HepG2 (cell line): ENCODE results near the gene MTA1. TPM values are rescaled to one million over a fixed set of nuclear protein-coding genes. Genes with fewer than 3 reads are reported as not detected.

Source experiments
- CREB1 ChIP-seq, 2 experiments: fragments of 450-650 bp in 1 of 2; IDR thresholded peaks; 2 replicates each; pipeline ENCODE4 v1.6.1; 2016 to 2017; ENCODE audit warnings: control low read depth in 1 of 2, mild to moderate bottlenecking in 1 of 2, missing compliant biosample characterization in 1 of 2, missing genetic modification characterization in 1 of 2
- FOSL2 ChIP-seq: sonication (generic); formaldehyde crosslinking; IDR thresholded peaks from 2 replicates; pipeline ENCODE4 v1.4.0; 2020; ENCODE audit warnings: missing genetic modification reagents
- HMGXB4 ChIP-seq, 2 experiments: sonication (generic) in 1 of 2; formaldehyde crosslinking in 1 of 2; IDR thresholded peaks; 2 replicates each; pipeline versions ENCODE4 v1.4.0 to v1.6.1; 2018 to 2020; ENCODE audit warnings: missing genetic modification reagents in 2 of 2, borderline replicate concordance in 1 of 2, low read depth in 1 of 2, mild to moderate bottlenecking in 1 of 2, missing biosample characterization in 1 of 2
- MYC ChIP-seq: sonication (generic); formaldehyde crosslinking; IDR thresholded peaks from 2 replicates; pipeline ENCODE4 v1.9.0; 2021; ENCODE audit warnings: missing genetic modification reagents, borderline replicate concordance
- NFATC3 ChIP-seq: sonication (generic); formaldehyde crosslinking; IDR thresholded peaks from 2 replicates; pipeline ENCODE4 v1.5.1; 2020; ENCODE audit warnings: mild to moderate bottlenecking, missing genetic modification reagents
- NKX3-1 ChIP-seq: sonication (generic); formaldehyde crosslinking; IDR thresholded peaks from 2 replicates; pipeline ENCODE4 v1.5.0; 2020; ENCODE audit warnings: missing genetic modification reagents
- REPIN1 ChIP-seq: sonication (generic); formaldehyde crosslinking; IDR thresholded peaks from 2 replicates; pipeline ENCODE4 v1.8.0; 2022; ENCODE audit warnings: missing genetic modification reagents, low read depth, mild to moderate bottlenecking, borderline replicate concordance
- SNRNP70 ChIP-seq: fragments of 200-400 bp; formaldehyde crosslinking; IDR thresholded peaks from 2 replicates; pipeline ENCODE4 v1.6.1; 2017; ENCODE audit warnings: mild to moderate bottlenecking, low read depth, low read length, moderate library complexity
- TEAD3 ChIP-seq: optimal IDR thresholded peaks from 2 replicates; pipeline ENCODE3; 2016; ENCODE audit warnings: borderline replicate concordance
- THRA ChIP-seq: sonication (generic); formaldehyde crosslinking; IDR thresholded peaks from 2 replicates; pipeline ENCODE4 v1.4.0; 2020; ENCODE audit warnings: missing genetic modification reagents, borderline replicate concordance
- TRIM24 ChIP-seq: sonication (generic); formaldehyde crosslinking; IDR thresholded peaks from 2 replicates; pipeline ENCODE4 v1.8.0; 2022; ENCODE audit warnings: mild to moderate bottlenecking, missing genetic modification reagents
- UBTF ChIP-seq: sonication (generic); formaldehyde crosslinking; IDR thresholded peaks from 2 replicates; pipeline ENCODE4 v1.4.0; 2020; ENCODE audit warnings: mild to moderate bottlenecking, missing genetic modification reagents
- ZFP91 ChIP-seq: sonication (generic); formaldehyde crosslinking; IDR thresholded peaks from 2 replicates; pipeline ENCODE4 v1.9.0; 2022; ENCODE audit warnings: missing genetic modification reagents, mild to moderate bottlenecking, borderline replicate concordance
- ZNF20 ChIP-seq: sonication (generic); formaldehyde crosslinking; IDR thresholded peaks from 2 replicates; pipeline ENCODE4 v1.4.0; 2020; ENCODE audit warnings: mild to moderate bottlenecking, moderate library complexity, missing genetic modification reagents
- ZNF614 ChIP-seq: IDR thresholded peaks from 2 replicates; pipeline ENCODE4 v1.6.1; 2018; ENCODE audit warnings: missing biosample characterization, missing genetic modification reagents, inconsistent platforms, borderline replicate concordance
- polyA plus RNA-seq, 8 experiments: library from polyadenylated mRNA; depleted of rRNA in 3 of 8; stranded (reverse) in 7 of 8; unstranded in 1 of 8; fragments of >200 nt; fragmentation: Illumina TruSeq in 4 of 8; extraction: Trizol in 4 of 8; gene quantifications; 2 replicates each; pipeline versions ENCODE4 v1.2.1 to v1.2.3, GENCODE V29; 2011 to 2016; ENCODE audit warnings: low read depth in 4 of 8, missing spikeins in 1 of 8, mixed read lengths in 1 of 8; ENCODE audit not compliant: insufficient read depth in 1 of 8
- total RNA-seq, 5 experiments: library from RNA; depleted of rRNA; stranded (reverse); fragments of >200 nt; fragmentation: Illumina TruSeq; extraction: Trizol; gene quantifications; 2 replicates each; pipeline ENCODE4 v1.2.3, GENCODE V29; 2016; ENCODE audit warnings: low read depth in 1 of 5

The MTA1 gene
- total and polyA plus RNA-seq, 2 of the 13 experiments (the other 11 are each of a cell fraction or from before 2014, with no cell fraction given), result 35.2 to 85.8 TPM

GRCh38 chr14:105485739-105486162 is 66.1 kb downstream of the MTA1 start (continued):
- peak; percentile 78 for TF ChIP-seq ZFP91 (CRISPR knock-in tag)
- peak; percentile 82 to 90 for TF ChIP-seq HMGXB4 (CRISPR knock-in tag; IDR thresholded peaks at IDR 0.05; ENCODE audit: borderline replicate concordance in 1 of 2, low read depth in 1 of 2)
- TF ChIP-seq TRIM24, result no peak
- no peak for TF ChIP-seq ZNF20 (CRISPR knock-in tag)
- no peak for TF ChIP-seq CREB1 (IDR thresholded peaks at IDR 0.05)
- TF ChIP-seq CREB1 (CRISPR knock-in tag; IDR thresholded peaks at IDR 0.05), result no peak
- peak; percentile 53 for TF ChIP-seq UBTF (CRISPR knock-in tag)
- 0 out of 2 replicates have a peak, but pooled peaks have one; percentile 31 for TF ChIP-seq REPIN1 (CRISPR knock-in tag)
- peak; percentile 77; the same call in 1 of the 2 replicates for TF ChIP-seq THRA
- TF ChIP-seq NFATC3 (CRISPR knock-in tag), result no peak
- no peak for TF ChIP-seq ZNF614 (CRISPR knock-in tag)
- 0 out of 2 replicates have a peak, but pooled peaks have one; percentile 19 for TF ChIP-seq MYC (CRISPR knock-in tag)
- no peak for TF ChIP-seq NKX3-1
- peak; percentile 11 for TF ChIP-seq TEAD3 (CRISPR knock-in tag)
- no peak for TF ChIP-seq SNRNP70
- TF ChIP-seq FOSL2, result 0 out of 2 replicates have a peak, but pooled peaks have one; percentile 11
